ENCODE results near the gene NDUFS7.
"Not testable (repeated sequence)": the region's sequence is repeated elsewhere in the genome, so short reads cannot be mapped to it uniquely, and the experiment has no call there.

NDUFS7 gene

GRCh38 chr19:1416014-1416841, 32.5 kb downstream of the NDUFS7 start:
- peak overlapping the region; percentile 12 for H3K4me3 ChIP-seq (ENCODE audit: low read length)
- DNase-seq (ENCODE audit: low read depth): peak; percentile 64
- TF ChIP-seq CTCF (IDR thresholded peaks at IDR 0.05; ENCODE audit: insufficient read depth, low read depth, low read length, missing control alignments): no peak

GRCh38 chr19:1417145-1417544, 33.4 kb downstream of the NDUFS7 start:
- no peak for DNase-seq (ENCODE audit: low read depth)
- no peak for TF ChIP-seq CTCF (IDR thresholded peaks at IDR 0.05; ENCODE audit: insufficient read depth, low read depth, low read length, missing control alignments)
- H3K4me3 ChIP-seq (ENCODE audit: low read length): no peak overlapping the region

- no peak for TF ChIP-seq CTCF (IDR thresholded peaks at IDR 0.05; ENCODE audit: insufficient read depth, low read depth, low read length, missing control alignments)
- DNase-seq (ENCODE audit: low read depth): no peak
- H3K4me3 ChIP-seq (ENCODE audit: low read length): no peak overlapping the region
Measured at GRCh38 chr19:1417681-1418495, 34.2 kb downstream of the NDUFS7 start.

GRCh38 chr19:1418496-1418775, 34.7 kb downstream of the NDUFS7 start:
- DNase-seq (ENCODE audit: low read depth): no peak
- TF ChIP-seq CTCF (IDR thresholded peaks at IDR 0.05; ENCODE audit: insufficient read depth, low read depth, low read length, missing control alignments): no peak
- H3K4me3 ChIP-seq (ENCODE audit: low read length): no peak overlapping the region

- TF ChIP-seq CTCF (IDR thresholded peaks at IDR 0.05; ENCODE audit: insufficient read depth, low read depth, low read length, missing control alignments): no peak
- DNase-seq (ENCODE audit: low read depth): no peak
- H3K4me3 ChIP-seq (ENCODE audit: low read length): no peak overlapping the region
Measured at GRCh38 chr19:1418951-1419738, 35.4 kb downstream of the NDUFS7 start.

- DNase-seq (ENCODE audit: low read depth); H3K4me3 ChIP-seq (ENCODE audit: low read length): not testable (repeated sequence)
Measured at GRCh38 chr19:1420085-1420484, 36.4 kb downstream of the NDUFS7 start.

- no peak for TF ChIP-seq CTCF (IDR thresholded peaks at IDR 0.05; ENCODE audit: insufficient read depth, low read depth, low read length, missing control alignments)
- H3K4me3 ChIP-seq (ENCODE audit: low read length): no peak overlapping the region
- DNase-seq (ENCODE audit: low read depth): no peak
Measured at GRCh38 chr19:1420590-1420989, 36.9 kb downstream of the NDUFS7 start.

Data from epithelial cell of esophagus (primary cell).